Thymus (tissue), 11 donors: ENCODE results near the gene KCTD6. TPM values are rescaled to one million over a fixed set of nuclear protein-coding genes. Genes with fewer than 3 reads are reported as not detected.

Experiments
- DNase-seq, 9 donors: peaks; one replicate each; pipeline ENCODE4 v3.0.0-alpha.2; 2013; ENCODE audit warnings: low spot score in 9 of 9, low read depth in 6 of 9, missing footprints in 1 of 9
- H3K27ac ChIP-seq, 2 donors: one replicate each; pipeline ENCODE4 v1.5.1; 2013; ENCODE audit warnings: control low read depth in 1 of 2, low read depth in 1 of 2, low read length in 1 of 2, mild to moderate bottlenecking in 1 of 2, moderate library complexity in 1 of 2
- H3K27me3 ChIP-seq, 2 donors: one replicate each; pipeline ENCODE4 v1.5.1; 2013; ENCODE audit warnings: low read length in 1 of 2; ENCODE audit not compliant: control insufficient read depth in 2 of 2, insufficient read depth in 1 of 2
- H3K36me3 ChIP-seq, 2 donors: one replicate each; pipeline ENCODE4 v1.5.1; 2013; ENCODE audit warnings: low read length in 1 of 2, mild to moderate bottlenecking in 1 of 2, moderate library complexity in 1 of 2; ENCODE audit not compliant: control insufficient read depth in 2 of 2, insufficient read depth in 2 of 2
- H3K4me1 ChIP-seq, 2 donors: one replicate each; pipeline ENCODE4 v1.5.1; 2013; ENCODE audit warnings: low read length in 2 of 2; ENCODE audit not compliant: control insufficient read depth in 2 of 2, insufficient read depth in 2 of 2
- H3K4me3 ChIP-seq, 2 donors: one replicate each; pipeline ENCODE4 v1.5.1; 2013; ENCODE audit warnings: low read length in 2 of 2, control low read depth in 1 of 2, mild to moderate bottlenecking in 1 of 2
- H3K9me3 ChIP-seq, 2 donors: one replicate each; pipeline ENCODE4 v1.5.1; 2013; ENCODE audit warnings: low read length in 1 of 2, mild to moderate bottlenecking in 1 of 2; ENCODE audit not compliant: control insufficient read depth in 2 of 2, insufficient read depth in 1 of 2
- whole genome bisulfite sequencing: extraction: QIAGEN DNeasy Blood & Tissue Kit; methylation state at CpG from one replicate; pipeline ENCODE4 v1.1.7; 2013; 5-methylcytosine and 5-hydroxymethylcytosine counted together
- polyA plus RNA-seq: library from polyadenylated mRNA; stranded (reverse); fragments of 200-250 nt; gene quantifications from one replicate; pipeline ENCODE4 v1.2.3, GENCODE V29; 2013
- total RNA-seq: library from RNA; stranded (reverse); fragments of 120-200 nt; gene quantifications from one replicate; pipeline ENCODE4 v1.2.4, GENCODE V29; 2013
- donor health status: healthy.

Gene KCTD6
- total and polyA plus RNA-seq, 2 donors: 8.6 to 27.7 TPM

DNA sequence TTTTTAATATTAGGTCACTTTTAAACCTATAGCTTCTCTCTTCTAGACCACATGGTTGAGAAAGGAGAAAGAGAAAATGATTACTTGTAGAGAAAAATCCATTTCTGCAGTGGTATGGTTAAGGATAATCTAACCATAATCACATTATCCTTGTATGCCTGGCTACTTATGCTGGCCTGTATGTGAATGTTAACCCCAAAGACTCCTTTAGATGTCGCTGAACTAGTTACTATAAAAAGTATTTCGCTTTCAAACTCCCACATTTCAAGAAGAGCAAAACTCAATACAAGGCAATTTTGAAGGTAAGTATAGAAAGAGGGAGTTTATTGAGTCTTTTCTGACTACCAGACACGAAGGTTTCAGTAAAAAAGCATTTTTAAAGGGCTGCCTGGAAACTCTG is 2.2 kb downstream of the KCTD6 start:
- H3K9me3 ChIP-seq: no peaks in the 10 kb centered on the region
- no peak for DNase-seq
- H3K27ac ChIP-seq: no peak overlapping the region
- no peaks in the 10 kb centered on the region for H3K36me3 ChIP-seq
- peaks cover 12 to 13% of the 10 kb centered on the region in 2 donors for H3K4me1 ChIP-seq
- 94% methylated on average over 3 of the region's 3 CpGs for WGBS
- no peak overlapping the region for H3K4me3 ChIP-seq
- peaks cover 0 to 9% of the 10 kb centered on the region in 2 donors for H3K27me3 ChIP-seq

DNA sequence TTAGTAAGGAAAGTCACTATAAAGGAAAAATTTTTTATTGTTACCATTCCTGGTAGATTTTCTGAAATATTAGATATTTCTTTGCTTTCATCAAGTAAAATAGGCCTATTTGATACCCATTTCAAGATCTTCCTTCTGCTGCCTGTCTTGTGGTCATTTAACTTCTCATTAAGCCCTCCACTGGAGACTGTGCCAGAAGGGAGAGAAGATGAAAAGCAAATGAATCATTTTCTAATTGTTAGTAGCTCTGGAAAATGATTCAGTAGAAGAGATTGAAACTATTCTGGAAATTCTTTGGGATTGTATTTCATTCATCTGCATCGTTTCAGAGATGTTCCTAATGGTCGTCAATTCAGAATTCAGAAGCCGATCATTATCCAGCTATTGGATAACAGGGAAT is 3.2 kb downstream of the KCTD6 start:
- Histone ChIP-seq H3K4me1 (peaks cover 12 to 13% of the 10 kb centered on the region in 2 donors), H3K27me3 (peaks cover 0 to 8% of the 10 kb centered on the region in 2 donors), H3K36me3 (no peaks in the 10 kb centered on the region), H3K9me3 (no peaks in the 10 kb centered on the region), H3K4me3 (no peak overlapping the region), H3K27ac (no peak overlapping the region)
- WGBS: 94% methylated on average over 3 of the region's 3 CpGs
- DNase-seq: no peak

DNA sequence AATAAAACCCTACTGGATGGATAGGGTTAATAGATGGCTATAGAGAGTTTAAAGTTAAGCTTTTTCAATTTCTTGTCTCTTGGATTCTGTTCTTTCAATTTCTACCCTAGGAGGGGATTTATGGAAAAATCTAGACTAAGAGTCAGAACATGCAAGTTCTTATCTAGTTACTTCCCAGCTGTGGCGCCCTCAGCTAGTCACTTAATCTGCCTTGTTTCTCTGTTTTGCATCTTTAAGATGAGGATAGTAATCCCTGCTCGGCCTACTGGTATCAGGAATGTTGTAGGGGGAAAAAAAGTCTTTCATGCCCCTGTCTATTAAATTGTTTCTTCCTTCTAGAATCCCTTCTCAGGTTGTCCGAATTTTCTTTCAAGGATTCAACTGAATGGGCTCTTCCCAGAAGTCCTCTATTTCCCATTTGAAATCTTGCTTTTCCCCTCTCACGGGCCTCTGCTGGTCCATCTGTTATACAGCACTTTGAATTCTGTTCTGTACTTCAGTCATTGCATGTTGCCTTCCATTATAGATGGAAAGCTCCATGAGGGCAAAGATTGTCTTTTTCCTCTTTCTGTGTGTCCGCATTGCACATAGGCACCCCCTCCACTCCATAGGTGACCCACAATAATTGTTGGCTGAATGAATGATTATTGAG is 4.4 kb downstream of the KCTD6 start:
- H3K4me1 ChIP-seq: peaks cover 11 to 13% of the 10 kb centered on the region in 2 donors
- no peaks in the 10 kb centered on the region for H3K9me3 ChIP-seq
- no peak overlapping the region for H3K27ac ChIP-seq
- DNase-seq: no peak
- H3K4me3 ChIP-seq: no peak overlapping the region
- WGBS: 96% methylated on average over 5 of the region's 5 CpGs
- H3K36me3 ChIP-seq: peaks cover 0 to 6% of the 10 kb centered on the region in 2 donors
- peaks cover 0 to 2% of the 10 kb centered on the region in 2 donors for H3K27me3 ChIP-seq

DNA sequence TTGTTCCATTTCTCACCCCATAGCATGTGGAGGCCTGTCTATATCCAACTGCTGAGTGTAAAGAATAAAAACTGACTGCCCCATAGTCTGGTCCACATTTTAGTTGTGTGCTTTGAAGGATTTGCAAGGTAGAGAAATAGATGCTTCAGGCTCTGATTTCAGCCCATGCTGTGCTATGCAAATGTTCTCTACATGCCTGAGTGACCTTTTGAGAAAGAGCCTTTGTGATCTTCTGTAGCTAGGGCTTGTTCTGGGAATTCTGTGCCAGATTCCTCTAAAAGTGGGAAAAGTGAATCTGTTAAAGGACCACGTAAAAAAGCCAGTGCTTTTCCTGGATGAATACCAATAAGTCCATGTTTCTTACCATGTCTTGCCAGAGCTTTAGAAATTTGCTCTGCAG is 5.2 kb downstream of the KCTD6 start:
- 90% methylated on average over 1 of the region's 1 CpG for WGBS
- Histone ChIP-seq H3K27ac (no peak overlapping the region), H3K9me3 (no peaks in the 10 kb centered on the region), H3K36me3 (peaks cover 0 to 10% of the 10 kb centered on the region in 2 donors), H3K4me1 (peaks cover 8 to 11% of the 10 kb centered on the region in 2 donors), H3K27me3 (no peaks in the 10 kb centered on the region), H3K4me3 (no peak overlapping the region)
- no peak for DNase-seq

DNA sequence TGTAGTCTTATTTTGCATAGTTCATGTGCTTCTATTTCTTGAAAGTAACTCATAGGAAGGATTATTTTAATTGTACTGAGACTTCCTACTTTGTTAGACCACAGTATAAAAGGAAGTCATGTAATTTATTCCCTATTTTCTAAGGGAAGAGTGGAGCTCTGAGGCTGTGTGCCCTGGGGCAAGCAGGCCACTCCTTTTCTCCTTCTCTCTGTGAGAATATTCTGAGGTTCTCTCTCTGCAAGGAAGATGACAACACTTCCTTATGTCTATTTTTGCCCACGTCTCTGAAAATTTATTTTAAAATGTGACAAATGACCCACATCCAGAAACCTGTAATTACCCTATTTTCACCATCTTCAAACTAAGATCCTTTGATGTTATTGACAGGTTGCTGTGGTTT is 11.0 kb downstream of the KCTD6 start:
- 37% methylated on average over 1 of the region's 1 CpG for WGBS
- Histone ChIP-seq H3K36me3 (peaks cover 0 to 13% of the 10 kb centered on the region in 2 donors), H3K9me3 (no peaks in the 10 kb centered on the region), H3K4me1 (no peaks in the 10 kb centered on the region), H3K27ac (no peak overlapping the region), H3K27me3 (no peaks in the 10 kb centered on the region), H3K4me3 (no peak overlapping the region)
- no peak for DNase-seq

DNA sequence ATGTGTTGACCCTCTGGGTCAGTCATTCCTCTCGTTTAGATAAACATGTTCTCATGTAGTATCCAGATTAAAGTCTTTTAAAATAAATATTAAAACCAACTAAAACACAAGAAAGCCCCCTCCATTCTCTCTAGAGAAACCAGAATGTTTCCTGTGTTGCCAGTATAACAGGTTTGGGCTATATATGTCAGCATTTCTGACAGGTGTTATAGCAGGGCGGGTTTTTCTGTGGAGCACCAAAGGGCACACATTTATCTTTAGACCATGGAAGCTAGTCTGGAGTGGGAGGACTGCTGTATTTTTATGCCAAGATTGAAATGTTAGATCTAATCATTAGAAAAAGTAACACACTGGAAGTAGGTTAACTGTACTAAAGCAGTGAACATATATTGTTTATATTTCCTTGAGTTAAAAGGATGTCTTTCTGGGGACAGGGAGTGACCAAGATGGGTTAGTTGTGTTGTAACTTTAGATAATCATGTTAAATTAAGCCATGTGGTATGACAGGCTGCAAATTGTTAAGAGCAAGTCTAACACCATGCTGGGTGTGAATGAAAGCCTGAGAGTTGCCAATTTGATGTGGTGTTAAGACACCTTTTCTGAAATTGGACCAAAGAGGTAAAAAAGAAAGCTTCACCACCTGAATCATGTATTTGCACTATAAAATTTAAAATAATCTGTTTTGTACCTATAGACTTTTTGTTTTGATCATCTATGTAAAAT is 15.6 kb downstream of the KCTD6 start:
- no peak for DNase-seq
- H3K27me3 ChIP-seq: no peaks in the 10 kb centered on the region
- no peak overlapping the region for H3K4me3 ChIP-seq
- no peak overlapping the region for H3K27ac ChIP-seq
- H3K9me3 ChIP-seq: no peaks in the 10 kb centered on the region
- H3K36me3 ChIP-seq: peaks cover 0 to 3% of the 10 kb centered on the region in 2 donors
- no peaks in the 10 kb centered on the region for H3K4me1 ChIP-seq
- 89% methylated on average over 2 of the region's 2 CpGs for WGBS

DNA sequence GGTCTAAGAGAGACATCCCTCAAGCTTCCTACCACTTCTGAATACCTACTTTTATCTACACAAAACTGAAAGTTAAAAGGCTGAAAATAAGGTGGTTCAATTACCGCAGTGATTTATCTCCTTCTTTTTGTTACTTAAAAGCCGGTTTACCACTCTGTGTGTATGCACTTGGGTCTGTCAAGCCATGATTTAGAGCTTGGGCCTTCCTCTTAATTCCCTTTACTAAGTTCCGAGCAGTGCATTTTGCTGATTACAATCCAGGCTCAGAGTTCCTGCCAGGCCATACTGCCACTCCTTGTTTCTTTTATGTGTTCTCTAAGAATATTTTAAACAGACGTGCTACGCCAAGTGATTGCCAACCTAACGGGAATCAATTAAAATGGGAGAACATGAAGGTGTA is 16.5 kb downstream of the KCTD6 start:
- no peak overlapping the region for H3K4me3 ChIP-seq
- DNase-seq: no peak
- H3K36me3 ChIP-seq: peaks cover 0 to 3% of the 10 kb centered on the region in 2 donors
- no peak overlapping the region for H3K27ac ChIP-seq
- H3K4me1 ChIP-seq: no peaks in the 10 kb centered on the region
- H3K27me3 ChIP-seq: no peaks in the 10 kb centered on the region
- WGBS: 81% methylated on average over 6 of the region's 6 CpGs
- H3K9me3 ChIP-seq: no peaks in the 10 kb centered on the region

DNA sequence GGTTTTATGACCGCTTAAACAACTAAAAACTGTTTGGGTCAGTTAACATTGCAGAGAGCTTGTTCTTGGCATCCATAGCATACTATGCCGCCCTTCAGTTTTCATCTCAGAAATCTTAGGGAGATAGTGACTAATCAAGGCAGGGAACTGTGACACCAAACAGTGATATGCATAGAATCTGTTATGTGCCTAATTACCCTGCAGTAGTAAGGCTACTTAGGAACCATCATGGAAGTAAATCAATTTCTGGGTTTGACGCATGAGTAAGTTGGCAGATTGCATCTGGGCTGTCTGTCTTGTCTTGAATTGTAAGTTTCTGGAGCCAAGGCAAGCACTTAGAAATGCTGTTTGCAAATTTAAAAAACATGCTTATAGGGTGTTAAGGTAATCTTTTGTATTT is 22.5 kb downstream of the KCTD6 start:
- Histone ChIP-seq H3K27me3 (no peaks in the 10 kb centered on the region), H3K27ac (no peak overlapping the region), H3K4me3 (no peak overlapping the region), H3K36me3 (no peaks in the 10 kb centered on the region), H3K4me1 (peaks cover 0 to 2% of the 10 kb centered on the region in 2 donors), H3K9me3 (no peaks in the 10 kb centered on the region)
- no peak for DNase-seq
- WGBS: 93% methylated on average over 3 of the region's 3 CpGs

DNA sequence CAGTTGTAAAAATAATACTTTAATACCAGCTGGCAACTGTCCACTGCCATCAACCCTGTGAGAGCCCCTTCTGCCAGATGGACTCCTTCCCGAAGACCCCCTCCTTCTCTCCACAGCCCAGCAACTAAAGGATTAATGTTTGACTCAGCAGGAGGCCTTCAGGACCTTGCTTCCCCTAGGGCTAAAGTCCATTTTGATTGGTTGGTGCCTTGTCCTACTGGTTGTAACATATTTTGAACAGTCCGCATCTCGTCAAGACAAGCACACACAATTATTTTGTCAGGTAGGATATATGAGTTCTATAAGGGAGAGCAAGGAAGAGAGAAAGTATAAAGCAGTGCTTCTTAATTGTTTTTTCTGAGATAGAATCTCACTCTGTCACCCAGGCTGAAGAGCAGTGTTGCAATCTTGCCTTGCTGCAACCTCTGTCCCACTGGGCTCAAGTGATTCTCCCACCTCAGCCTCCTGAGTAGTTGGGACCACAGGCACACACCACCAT is 26.4 kb downstream of the KCTD6 start:
- no peaks in the 10 kb centered on the region for H3K9me3 ChIP-seq
- H3K27me3 ChIP-seq: no peaks in the 10 kb centered on the region
- no peak overlapping the region for H3K4me3 ChIP-seq
- WGBS: 95% methylated on average over 3 of the region's 3 CpGs
- H3K4me1 ChIP-seq: peaks cover 0 to 2% of the 10 kb centered on the region in 2 donors
- no peaks in the 10 kb centered on the region for H3K36me3 ChIP-seq
- no peak overlapping the region for H3K27ac ChIP-seq
- no peak for DNase-seq
